Uterus (tissue), 2 donors: ENCODE data around the gene IFI35.

Experiments
- CTCF ChIP-seq, 4 experiments: fragments of 200-600 bp in 2 of 4; fragments of 450-650 bp in 2 of 4; sonication (generic) in 2 of 4; IDR thresholded peaks; one replicate each; pipeline ENCODE4 v1.5.1; 2016 to 2019; ENCODE audit warnings: antibody characterized with exemption in 4 of 4, mild to moderate bottlenecking in 2 of 4, moderate library complexity in 1 of 4
- POLR2A ChIP-seq, 2 donors: fragments of 450-650 bp; IDR thresholded peaks; one replicate each; pipeline ENCODE4 v1.6.1; 2016; ENCODE audit warnings: antibody characterized with exemption in 2 of 2, mild to moderate bottlenecking in 1 of 2, moderate library complexity in 1 of 2

DNA sequence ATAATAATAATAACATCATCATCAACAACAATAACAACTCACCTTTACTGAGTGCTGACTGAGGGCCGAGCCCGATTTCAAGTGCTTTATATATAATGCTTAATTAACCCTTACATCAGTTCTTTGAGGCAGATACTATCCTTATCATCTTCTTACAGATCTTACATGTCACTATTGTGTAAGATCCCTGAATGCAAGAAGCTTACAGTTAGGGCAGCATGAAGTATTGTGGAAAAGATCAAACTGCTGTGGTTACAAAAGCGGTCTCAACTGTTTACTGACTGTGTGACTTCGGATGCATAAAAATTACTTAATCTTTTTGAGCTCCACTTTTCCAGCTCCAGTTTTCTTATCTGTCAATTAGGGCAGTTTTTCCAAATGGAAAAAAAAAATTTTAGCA, 12.3 kb downstream of the IFI35 start:
- no peak for TF ChIP-seq CTCF (IDR thresholded peaks at IDR 0.05)
- TF ChIP-seq POLR2A (IDR thresholded peaks at IDR 0.05) = no peak
